PC-9 (cell line): ENCODE data around the gene SLC37A2. TPM values are rescaled to one million over a fixed set of nuclear protein-coding genes. Genes with fewer than 3 reads are reported as not detected.
A peak's percentile ranks its signal among the peaks of the same experiment; 100 is the strongest.

Experiments
- BruUV-seq: library from RNA; stranded (reverse); fragments of 400-500 nt; replicated peaks from 2 replicates; lab custom pipeline; 2021; lab: Mats Ljungman, UMichigan
- CTCF ChIA-PET: fragments of 300-600 bp; sonication (Branson Sonifier 250); formaldehyde crosslinking; loops from one replicate; lab custom pipeline; 2022; ENCODE audit warnings: antibody characterized with exemption; lab: Charles Lee
- POLR2A ChIA-PET: fragments of 300-600 bp; sonication (Branson Sonifier 250); formaldehyde crosslinking; loops from one replicate; lab custom pipeline; 2022; ENCODE audit warnings: antibody characterized with exemption; ENCODE audit not compliant: unreplicated experiment; lab: Charles Lee
- DNase-seq, 2 experiments: peaks; one replicate each; pipeline versions ENCODE4 v3.0.0 to v3.0.0-alpha.2; 2015 to 2022; ENCODE audit warnings: mixed read lengths in 1 of 2
- H2AFZ ChIP-seq: fragments of 200-600 bp; sonication (generic); 2 replicates; pipeline ENCODE4 v1.8.1; 2017; ENCODE audit warnings: antibody characterized with exemption
- H3F3A ChIP-seq: fragments of 200-600 bp; sonication (generic); 2 replicates; pipeline ENCODE4 v1.8.1; 2017; ENCODE audit warnings: antibody characterized with exemption, mild to moderate bottlenecking, low read depth; ENCODE audit not compliant: insufficient read depth
- H3K27ac ChIP-seq: fragments of 200-600 bp; sonication (generic); 2 replicates; pipeline ENCODE4 v1.6.1; 2016; ENCODE audit warnings: mixed run types
- H3K27me3 ChIP-seq: fragments of 200-600 bp; sonication (generic); 2 replicates; pipeline ENCODE4 v1.6.1; 2016; ENCODE audit warnings: low read depth, mixed run types; ENCODE audit not compliant: insufficient read depth
- H3K36me3 ChIP-seq: fragments of 200-600 bp; sonication (generic); 2 replicates; pipeline ENCODE4 v1.6.1; 2016; ENCODE audit warnings: low read depth, mixed run types
- H3K4me1 ChIP-seq: fragments of 200-600 bp; sonication (generic); replicated peaks from 2 replicates; pipeline ENCODE4 v1.6.1; 2016; ENCODE audit warnings: mixed run types; ENCODE audit not compliant: insufficient read depth
- H3K4me2 ChIP-seq: fragments of 200-600 bp; sonication (generic); 2 replicates; pipeline ENCODE4 v1.6.1; 2017; ENCODE audit warnings: mixed run types
- H3K4me3 ChIP-seq: fragments of 200-600 bp; sonication (generic); 2 replicates; pipeline ENCODE4 v1.6.1; 2016; ENCODE audit warnings: mixed run types
- H3K79me2 ChIP-seq: fragments of 200-600 bp; sonication (generic); 2 replicates; pipeline ENCODE4 v1.6.1; 2017; ENCODE audit warnings: low read depth, mixed run types
- H3K9me2 ChIP-seq: fragments of 200-600 bp; sonication (generic); 2 replicates; pipeline ENCODE4 v1.8.1; 2017; ENCODE audit warnings: mild to moderate bottlenecking; ENCODE audit not compliant: insufficient read depth
- H3K9me3 ChIP-seq: fragments of 200-600 bp; sonication (generic); 2 replicates; pipeline ENCODE4 v1.8.1; 2016; ENCODE audit warnings: low read depth; ENCODE audit not compliant: insufficient read depth
- H4K20me1 ChIP-seq: fragments of 200-600 bp; sonication (generic); 2 replicates; pipeline ENCODE4 v1.8.1; 2017; ENCODE audit not compliant: insufficient read depth
- CTCF ChIP-seq: fragments of 200-600 bp; sonication (generic); conservative IDR thresholded peaks from 2 replicates; pipeline ENCODE4 v1.6.1; 2017; ENCODE audit warnings: mixed run types, antibody characterized with exemption, mild to moderate bottlenecking, moderate library complexity
- EZH2 ChIP-seq: fragments of 200-600 bp; sonication (generic); IDR thresholded peaks from 2 replicates; pipeline ENCODE4 v1.8.0; 2017; ENCODE audit warnings: antibody characterized with exemption, low read depth
- intact Hi-C: fragments of 100-400 bp; cut with micrococcal nuclease; formaldehyde crosslinking; loops from one replicate; pipeline ENCODE4 v1.10.0; 2022; ENCODE audit not compliant: unreplicated experiment
- total RNA-seq: library from RNA; stranded (reverse); gene quantifications from 2 replicates; pipeline ENCODE4 v1.2.3, GENCODE V29; 2021

SLC37A2 gene
- total RNA-seq, 1 experiment from 2014 or later = 24.0 TPM

- Histone ChIP-seq H3K27me3 (no peaks in the 10 kb centered on the region), H3K27ac (no peak overlapping the region), H3K79me2 (peaks cover 12% of the 10 kb centered on the region; the same call in 1 of the 2 replicates), H3K9me3 (no peaks in the 10 kb centered on the region; the same call in 1 of the 2 replicates), H3F3A (peaks cover 9% of the 10 kb centered on the region; the same call in 1 of the 2 replicates), H4K20me1 (no peaks in the 10 kb centered on the region), H3K4me3 (peak overlapping the region; percentile 89), H3K4me2 (peak overlapping the region; percentile 68), H2AFZ (peak overlapping the region; percentile 83), H3K36me3 (no peaks in the 10 kb centered on the region), H3K9me2 (no peaks in the 10 kb centered on the region), H3K4me1 (peaks cover 12% of the 10 kb centered on the region; the same call in 1 of the 2 replicates)
- TSS peak; percentile 61 for BruUV-seq
- intact Hi-C loops = no loop called here
- no peak for TF ChIP-seq EZH2
- TF ChIP-seq CTCF = no peak
- POLR2A ChIA-PET = interaction anchor here (0.6 to 1.1 kb wide), 3 partner anchors 40 to 158 kb away, joined by 4 to 11 read pairs (median 5); partner anchors contain the start of gene CCDC15
- DNase-seq = no peak
- CTCF ChIA-PET = interaction anchor here (1.0 kb wide), 1 partner anchor 12 kb away, joined by 3 read pairs; no protein-coding TSS in a partner anchor
Observed at GRCh38 chr11:125112208-125112604, 49.1 kb downstream of the SLC37A2 start.

GRCh38 chr11:125114518-125114917 lies 51.4 kb downstream of the SLC37A2 start:
- H3K27me3 ChIP-seq = no peaks in the 10 kb centered on the region
- peak; percentile 44 for TF ChIP-seq CTCF
- TF ChIP-seq EZH2 = no peak
- no peak overlapping the region for H3K4me2 ChIP-seq
- no peaks in the 10 kb centered on the region; the same call in 1 of the 2 replicates for H3K9me3 ChIP-seq
- no peak overlapping the region for H3K4me3 ChIP-seq
- DNase-seq = no peak
- H3K79me2 ChIP-seq = peaks cover 11% of the 10 kb centered on the region; the same call in 1 of the 2 replicates
- H3K4me1 ChIP-seq = peaks cover 10% of the 10 kb centered on the region; the same call in 1 of the 2 replicates
- H3K9me2 ChIP-seq = no peaks in the 10 kb centered on the region
- H3K36me3 ChIP-seq = no peaks in the 10 kb centered on the region
- POLR2A ChIA-PET = no interaction called here
- intact Hi-C loops = no loop called here
- H4K20me1 ChIP-seq = no peaks in the 10 kb centered on the region
- H3F3A ChIP-seq = peaks cover 9% of the 10 kb centered on the region; the same call in 1 of the 2 replicates
- no peak overlapping the region for H2AFZ ChIP-seq
- CTCF ChIA-PET = no interaction called here
- no peak overlapping the region for H3K27ac ChIP-seq
- BruUV-seq = no TSS peak

- Histone ChIP-seq H3K36me3 (no peaks in the 10 kb centered on the region), H3F3A (peaks cover 4% of the 10 kb centered on the region; the same call in 1 of the 2 replicates), H3K27me3 (no peaks in the 10 kb centered on the region), H3K9me3 (no peaks in the 10 kb centered on the region), H3K27ac (no peak overlapping the region), H2AFZ (no peak overlapping the region), H3K4me3 (no peak overlapping the region), H3K9me2 (no peaks in the 10 kb centered on the region), H4K20me1 (no peaks in the 10 kb centered on the region), H3K4me2 (no peak overlapping the region), H3K79me2 (no peaks in the 10 kb centered on the region), H3K4me1 (no peaks in the 10 kb centered on the region)
- CTCF ChIA-PET = no interaction called here
- no peak for DNase-seq
- POLR2A ChIA-PET = interaction anchor here (0.6 kb wide), 1 partner anchor 11 kb away, joined by 9 read pairs; no protein-coding TSS in a partner anchor
- TF ChIP-seq EZH2 = no peak
- TF ChIP-seq CTCF = no peak
- intact Hi-C loops = no loop called here
- BruUV-seq = no TSS peak
Observed at GRCh38 chr11:125117429-125117828, 54.3 kb downstream of the SLC37A2 start.
